Ovary (tissue), 9 donors: ENCODE measurements around the gene GPR85. TPM values are rescaled to one million over a fixed set of nuclear protein-coding genes. Genes with fewer than 3 reads are reported as not detected.

Experiments used
- DNase-seq, 5 donors: peaks; one replicate each; pipeline ENCODE4 v3.0.0-alpha.2; 2019 to 2020
- H3K27ac ChIP-seq, 2 donors: fragments of 200-600 bp; one replicate each; pipeline versions ENCODE4 v1.5.1 to v1.8.0; 2019 to 2022
- H3K27me3 ChIP-seq: fragments of 200-600 bp; one replicate; pipeline ENCODE4 v1.8.0; 2022
- H3K36me3 ChIP-seq: fragments of 200-600 bp; sonication (generic); one replicate; pipeline ENCODE4 v1.5.1; 2019
- H3K4me1 ChIP-seq: one replicate; pipeline ENCODE4 v1.8.1; 2013; ENCODE audit warnings: mild to moderate bottlenecking, moderate library complexity; ENCODE audit not compliant: insufficient read depth
- H3K4me3 ChIP-seq: fragments of 200-600 bp; sonication (generic); one replicate; pipeline ENCODE4 v1.5.1; 2017
- H3K9me3 ChIP-seq, 2 donors: fragments of 200-600 bp in 1 of 2; sonication (generic) in 1 of 2; one replicate each; pipeline versions ENCODE4 v1.5.1 to v1.8.1; 2013 to 2019; ENCODE audit warnings: mild to moderate bottlenecking in 1 of 2, moderate library complexity in 1 of 2
- EP300 ChIP-seq: sonication (generic); formaldehyde crosslinking; IDR thresholded peaks from one replicate; pipeline ENCODE4 v1.6.1; 2017; ENCODE audit warnings: antibody characterized with exemption
- POLR2A ChIP-seq: fragments of 450-650 bp; IDR thresholded peaks from one replicate; pipeline ENCODE4 v1.6.1; 2017; ENCODE audit warnings: antibody characterized with exemption, mild to moderate bottlenecking, moderate library complexity
- WGBS, 3 donors: extraction: QIAGEN DNeasy Blood & Tissue Kit in 1 of 3; methylation state at CpG; one replicate each; pipeline versions ENCODE4 v1.1.5 to v1.1.7; 2013 to 2017; 5-methylcytosine and 5-hydroxymethylcytosine counted together
- intact Hi-C, 4 donors: fragments of 100-400 bp; cut with DNase I; formaldehyde crosslinking; loops; one replicate each; pipeline versions ENCODE4 v1.11.0 to v1.15.1; 2022 to 2023
- polyA plus RNA-seq, 2 donors: library from polyadenylated mRNA; stranded (reverse); fragments of 200-250 nt in 1 of 2; fragments of 350-450 nt in 1 of 2; fragmentation: Illumina TruSeq in 1 of 2; extraction: RNeasy Lipid Tissue Mini Kit (QIAGEN cat#74804) in 1 of 2; gene quantifications; one replicate each; pipeline ENCODE4 v1.2.3, GENCODE V29; 2013 to 2014
- total RNA-seq, 7 donors: library from RNA; depleted of rRNA in 2 of 7; stranded (reverse); fragments of >200 nt in 2 of 7; fragmentation: NEBNext Ultra II Directional in 3 of 7; extraction: Animal tissue kit (Norgen Biotek cat#: 25700) in 3 of 7; gene quantifications; one replicate each; pipeline versions ENCODE4 v1.1.0 to v1.2.4, GENCODE V29; 2016 to 2023
- TF ChIP-seq, protein P1 (sequence below), 3 donors: fragments of 450-650 bp in 2 of 3; fragments of 200-600 bp in 1 of 3; IDR thresholded peaks; one replicate each; pipeline versions ENCODE4 v1.5.1 to v1.8.0; 2016 to 2022; ENCODE audit warnings: antibody characterized with exemption in 3 of 3, mild to moderate bottlenecking in 1 of 3
- donor health status: DM: no; HTN: no; CAD: no; lungs with moderate emphysema.
- donor health status: DM: no; HTN: no; CAD: no.
- donor health status: Bipolar disorder and iron deficiency.
- donor health status: DM: yes; HTN: yes; CAD: no.
- donor health status: DM: no; HTN: no; CAD: no.
- donor health status: DM: yes; HTN: yes; CAD: no.

GPR85 gene
- total and polyA plus RNA-seq, 9 donors, result 0.08 to 1.1 (median 0.38) TPM; not detected in 1

DNA sequence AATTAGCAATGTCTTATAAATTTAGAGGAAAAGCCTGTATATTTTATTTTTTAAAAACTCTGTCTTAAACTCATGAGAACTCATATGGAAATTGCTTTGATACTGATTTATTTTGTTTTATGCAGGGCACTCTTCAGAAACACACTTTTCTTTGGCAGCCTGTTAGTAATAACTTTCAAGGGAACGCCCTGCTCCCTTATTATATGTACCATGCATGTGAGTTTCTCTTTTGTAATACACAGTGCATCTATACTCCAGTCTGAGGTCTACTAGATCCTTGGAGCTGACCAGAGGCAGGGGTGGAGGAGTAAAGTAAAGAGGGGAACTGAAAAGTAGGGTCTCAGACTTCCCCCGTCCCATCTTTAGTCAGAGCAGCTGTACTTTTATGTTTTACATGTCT, 40.2 kb downstream of the GPR85 start:
- Histone ChIP-seq H3K27me3 (no peaks in the 10 kb centered on the region), H3K36me3 (no peaks in the 10 kb centered on the region), H3K4me3 (no peak overlapping the region), H3K27ac (no peak overlapping the region), H3K9me3 (no peaks in the 10 kb centered on the region), H3K4me1 (no peaks in the 10 kb centered on the region)
- no peak for DNase-seq
- TF ChIP-seq POLR2A, result no peak
- no peak for TF ChIP-seq EP300
- TF ChIP-seq, protein P1, sequence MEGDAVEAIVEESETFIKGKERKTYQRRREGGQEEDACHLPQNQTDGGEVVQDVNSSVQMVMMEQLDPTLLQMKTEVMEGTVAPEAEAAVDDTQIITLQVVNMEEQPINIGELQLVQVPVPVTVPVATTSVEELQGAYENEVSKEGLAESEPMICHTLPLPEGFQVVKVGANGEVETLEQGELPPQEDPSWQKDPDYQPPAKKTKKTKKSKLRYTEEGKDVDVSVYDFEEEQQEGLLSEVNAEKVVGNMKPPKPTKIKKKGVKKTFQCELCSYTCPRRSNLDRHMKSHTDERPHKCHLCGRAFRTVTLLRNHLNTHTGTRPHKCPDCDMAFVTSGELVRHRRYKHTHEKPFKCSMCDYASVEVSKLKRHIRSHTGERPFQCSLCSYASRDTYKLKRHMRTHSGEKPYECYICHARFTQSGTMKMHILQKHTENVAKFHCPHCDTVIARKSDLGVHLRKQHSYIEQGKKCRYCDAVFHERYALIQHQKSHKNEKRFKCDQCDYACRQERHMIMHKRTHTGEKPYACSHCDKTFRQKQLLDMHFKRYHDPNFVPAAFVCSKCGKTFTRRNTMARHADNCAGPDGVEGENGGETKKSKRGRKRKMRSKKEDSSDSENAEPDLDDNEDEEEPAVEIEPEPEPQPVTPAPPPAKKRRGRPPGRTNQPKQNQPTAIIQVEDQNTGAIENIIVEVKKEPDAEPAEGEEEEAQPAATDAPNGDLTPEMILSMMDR (IDR thresholded peaks at IDR 0.05), result no peak
- 44 to 64% (median 44%) methylated on average over 2 of the region's 2 CpGs for WGBS, 3 donors
- intact Hi-C loops, result no loop called here

DNA sequence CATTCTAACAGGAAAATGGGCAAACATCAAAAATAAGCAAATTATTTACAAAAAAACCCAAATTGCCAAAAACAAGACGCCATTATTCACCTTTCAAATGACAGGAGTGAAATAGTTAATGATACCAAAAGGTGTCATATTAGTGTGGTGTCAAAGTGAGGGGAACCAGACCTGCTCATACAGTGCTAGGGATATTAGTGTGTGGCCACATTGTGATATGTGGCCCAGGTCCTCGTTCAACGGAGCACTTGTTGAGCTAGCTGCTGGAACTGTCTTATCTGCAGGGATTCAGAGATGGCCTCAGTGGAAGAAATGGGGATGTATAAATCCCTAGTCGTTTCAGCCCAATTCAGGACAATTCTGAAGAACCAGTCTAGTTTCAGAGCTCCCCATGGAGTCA, 41.2 kb downstream of the GPR85 start:
- no peak overlapping the region for H3K4me3 ChIP-seq
- TF ChIP-seq, protein P1 (IDR thresholded peaks at IDR 0.05), result no peak
- TF ChIP-seq EP300 (no peak), POLR2A (no peak)
- no peaks in the 10 kb centered on the region for H3K4me1 ChIP-seq
- no peaks in the 10 kb centered on the region for H3K27me3 ChIP-seq
- 39 to 46% (median 39%) methylated on average over 4 of the region's 4 CpGs for WGBS, 3 donors
- intact Hi-C loops, result no loop called here
- H3K27ac ChIP-seq, result no peak overlapping the region
- H3K36me3 ChIP-seq, result no peaks in the 10 kb centered on the region
- no peak for DNase-seq
- H3K9me3 ChIP-seq, result no peaks in the 10 kb centered on the region

DNA sequence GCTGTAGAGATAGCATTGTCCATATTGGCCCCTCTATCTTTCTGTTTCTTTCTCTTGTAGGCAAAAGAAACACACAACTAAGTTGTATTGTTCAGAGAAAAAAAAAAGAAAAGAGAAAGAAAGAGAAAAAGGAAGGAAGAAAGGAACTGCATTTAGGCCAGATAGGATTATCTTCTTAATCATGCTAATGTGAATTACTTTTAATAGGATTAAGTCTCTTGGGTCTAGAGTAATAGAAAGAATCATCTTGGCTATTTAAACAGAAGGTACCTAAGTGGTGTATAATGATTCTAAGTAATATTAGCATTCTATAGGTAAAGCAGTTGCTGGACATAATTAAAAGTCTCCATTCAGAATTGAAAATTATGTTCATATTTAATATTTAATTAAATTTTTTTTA, 42.2 kb downstream of the GPR85 start:
- no peak for DNase-seq
- intact Hi-C loops, result no loop called here
- Histone ChIP-seq H3K27me3 (no peaks in the 10 kb centered on the region), H3K36me3 (no peaks in the 10 kb centered on the region), H3K27ac (no peak overlapping the region), H3K4me3 (no peak overlapping the region), H3K4me1 (no peaks in the 10 kb centered on the region), H3K9me3 (no peaks in the 10 kb centered on the region)
- TF ChIP-seq, protein P1 (IDR thresholded peaks at IDR 0.05), result no peak

DNA sequence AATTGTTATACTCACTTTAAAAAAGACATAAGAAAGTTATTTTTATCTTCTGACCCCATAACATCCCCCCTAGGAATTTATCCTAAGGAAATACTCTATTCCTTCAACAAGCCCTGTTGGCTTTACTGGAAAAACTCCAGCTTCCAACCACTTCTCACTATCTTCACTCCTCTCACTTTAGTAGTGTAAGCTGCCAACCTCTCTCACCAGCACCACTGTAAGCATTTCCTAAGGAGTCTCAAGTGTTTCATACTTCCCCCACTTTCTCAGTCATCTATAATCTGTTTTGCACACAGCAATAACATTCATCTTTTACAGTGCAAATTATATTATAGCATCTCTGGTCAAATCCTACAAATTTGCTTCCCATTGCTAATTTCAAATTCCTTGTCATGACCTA, 45.8 kb downstream of the GPR85 start:
- Histone ChIP-seq H3K9me3 (no peaks in the 10 kb centered on the region), H3K27me3 (no peaks in the 10 kb centered on the region), H3K27ac (no peak overlapping the region), H3K4me3 (no peak overlapping the region), H3K36me3 (no peaks in the 10 kb centered on the region), H3K4me1 (no peaks in the 10 kb centered on the region)
- no peak for TF ChIP-seq EP300
- TF ChIP-seq, protein P1 (IDR thresholded peaks at IDR 0.05), result no peak
- no peak for TF ChIP-seq POLR2A
- no peak for DNase-seq
- intact Hi-C loops, result no loop called here

DNA sequence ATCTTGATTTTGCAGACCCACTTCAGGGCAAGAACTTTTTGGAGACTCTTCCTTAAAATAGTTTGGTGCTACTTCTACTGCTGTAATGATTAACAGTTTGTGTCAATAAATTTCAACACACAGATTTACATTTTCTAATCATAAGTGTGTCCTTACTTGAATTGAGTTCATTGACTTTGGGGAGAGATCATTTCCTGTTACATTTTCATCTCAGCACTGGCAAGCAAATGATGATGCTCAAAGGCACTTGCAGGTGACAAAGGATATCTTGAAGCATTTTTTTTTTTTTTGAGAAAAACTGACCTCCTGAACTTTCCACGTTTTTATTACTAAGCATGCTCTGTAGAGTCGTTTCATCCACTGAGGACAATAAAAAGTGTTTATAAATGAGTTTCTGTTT, 52.7 kb downstream of the GPR85 start:
- WGBS, 3 donors, result 21 to 39% (median 28%) methylated on average over 2 of the region's 2 CpGs
- no peak overlapping the region for H3K27ac ChIP-seq
- no peaks in the 10 kb centered on the region for H3K36me3 ChIP-seq
- no peaks in the 10 kb centered on the region for H3K27me3 ChIP-seq
- DNase-seq, result no peak
- intact Hi-C loops, result no loop called here
- no peak overlapping the region for H3K4me3 ChIP-seq
- H3K9me3 ChIP-seq, result no peaks in the 10 kb centered on the region
- no peaks in the 10 kb centered on the region for H3K4me1 ChIP-seq
- TF ChIP-seq, protein P1 (IDR thresholded peaks at IDR 0.05), result no peak
- TF ChIP-seq EP300 (no peak), POLR2A (no peak)
